Measurements from ENCODE around the gene SEMG1.

Gene SEMG1

DNA sequence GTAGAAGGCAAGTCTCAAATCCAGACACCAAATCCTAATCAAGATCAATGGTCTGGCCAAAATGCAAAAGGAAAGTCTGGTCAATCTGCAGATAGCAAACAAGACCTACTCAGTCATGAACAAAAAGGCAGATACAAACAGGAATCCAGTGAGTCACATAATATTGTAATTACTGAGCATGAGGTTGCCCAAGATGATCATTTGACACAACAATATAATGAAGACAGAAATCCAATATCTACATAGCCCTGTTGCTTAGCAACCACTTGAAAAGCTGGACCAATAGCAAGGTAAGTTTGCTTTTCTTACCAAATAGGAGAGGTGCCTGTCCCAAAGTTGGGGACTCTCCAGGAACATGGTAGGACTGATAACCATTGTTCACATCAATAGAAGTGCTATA lies 16.3 kb downstream of the SEMG1 start:
- no peak for DNase-seq

GRCh38 chr20:45226287-45226686 lies 19.5 kb downstream of the SEMG1 start:
- DNase-seq: no peak

GRCh38 chr20:45229264-45230056 lies 22.6 kb downstream of the SEMG1 start:
- DNase-seq: no peak

GRCh38 chr20:45230631-45231030 lies 23.8 kb downstream of the SEMG1 start:
- no peak for DNase-seq

GRCh38 chr20:45235995-45236394 lies 29.2 kb downstream of the SEMG1 start:
- no peak for DNase-seq

DNA sequence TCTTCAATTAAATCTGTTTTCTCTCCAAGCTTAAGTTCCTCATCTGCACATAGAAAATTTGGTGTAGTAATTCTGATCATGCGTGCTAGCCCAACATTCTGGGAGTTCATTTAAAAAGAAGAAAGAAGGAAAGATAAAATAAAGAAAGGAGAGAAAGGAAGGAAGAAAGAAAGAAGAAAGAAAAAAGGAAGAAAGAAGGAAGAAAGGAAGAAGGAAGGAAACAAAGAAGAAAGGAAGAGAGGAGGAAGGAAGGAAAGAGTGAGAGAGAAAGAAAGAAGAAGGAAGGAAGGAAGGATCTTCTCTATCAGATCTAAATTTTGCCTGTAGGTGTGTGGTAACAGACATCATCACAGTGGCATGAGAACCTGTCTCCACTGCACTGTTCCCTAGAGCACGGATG lies 31.3 kb downstream of the SEMG1 start:
- DNase-seq: no peak

DNA sequence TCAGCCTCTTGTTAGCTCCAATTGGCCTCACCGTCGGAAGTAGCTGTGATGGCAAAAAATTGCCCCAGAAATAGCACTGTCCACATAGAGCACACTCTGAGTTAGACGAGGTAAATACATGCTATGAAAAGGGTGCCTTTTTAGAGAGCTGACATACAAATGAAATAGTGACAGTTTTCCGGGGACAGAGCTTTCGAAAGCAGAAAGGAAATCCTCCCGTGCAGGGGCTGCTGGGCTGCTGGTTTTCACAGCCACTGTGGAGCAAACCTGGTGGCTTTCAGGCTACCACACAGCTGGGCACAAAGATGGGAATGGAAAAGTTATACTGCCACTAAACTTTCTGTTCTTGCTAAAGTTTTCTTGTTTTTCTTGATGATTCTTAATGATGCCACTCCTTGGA lies 39.3 kb downstream of the SEMG1 start:
- DNase-seq: no peak

DNA sequence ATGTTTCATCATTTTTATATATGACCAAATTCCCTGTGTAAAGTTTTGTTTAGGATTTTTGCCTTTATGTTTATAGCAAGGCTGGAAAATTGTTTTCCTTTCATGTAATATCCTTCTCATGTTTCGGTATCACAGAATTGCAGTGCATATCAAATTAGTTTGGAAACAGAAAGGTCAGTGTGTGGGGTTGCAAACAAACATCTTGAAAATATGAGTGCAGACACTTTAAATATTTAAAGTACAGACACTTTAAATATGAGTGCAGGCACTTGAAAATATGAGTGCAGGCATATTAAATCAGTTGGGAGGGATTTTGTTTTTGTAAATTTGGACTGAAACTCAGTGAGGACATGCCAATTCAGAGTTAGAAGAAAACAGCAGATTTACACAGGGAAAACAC lies 41.0 kb downstream of the SEMG1 start:
- DNase-seq: no peak

- no peak for DNase-seq
Observed at GRCh38 chr20:45248609-45249008, 41.8 kb downstream of the SEMG1 start.

GRCh38 chr20:45251884-45252560 lies 45.2 kb downstream of the SEMG1 start:
- no peak for DNase-seq

GRCh38 chr20:45253261-45253660 lies 46.4 kb downstream of the SEMG1 start:
- no peak for DNase-seq

GRCh38 chr20:45254383-45255262 lies 47.8 kb downstream of the SEMG1 start, which contains the start of gene SLPI:
TSS of gene SLPI (minus strand) at chr20:45254564. CDS start at chr20:45254543, 21 bp downstream.
- DNase-seq: no peak

DNA sequence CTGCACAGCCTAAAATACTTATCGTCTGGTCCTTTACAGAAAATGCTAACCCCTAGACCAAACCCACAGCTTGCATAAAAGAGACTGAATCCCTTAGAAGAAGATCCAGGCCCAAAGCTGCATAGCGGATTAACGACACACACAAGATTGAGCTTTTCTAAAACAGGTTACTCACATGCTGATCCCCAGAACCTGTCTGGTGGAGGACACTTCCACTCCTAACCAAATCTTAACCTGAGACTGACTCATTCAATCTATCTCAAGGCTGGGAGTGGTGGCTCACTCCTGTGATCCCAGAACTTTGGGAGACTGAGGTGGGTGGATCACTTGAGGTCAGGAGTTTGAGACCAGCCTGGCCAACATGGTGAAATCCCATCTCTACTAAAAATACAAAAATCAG lies 50.3 kb downstream of the SEMG1 start:
- DNase-seq: no peak

DNA sequence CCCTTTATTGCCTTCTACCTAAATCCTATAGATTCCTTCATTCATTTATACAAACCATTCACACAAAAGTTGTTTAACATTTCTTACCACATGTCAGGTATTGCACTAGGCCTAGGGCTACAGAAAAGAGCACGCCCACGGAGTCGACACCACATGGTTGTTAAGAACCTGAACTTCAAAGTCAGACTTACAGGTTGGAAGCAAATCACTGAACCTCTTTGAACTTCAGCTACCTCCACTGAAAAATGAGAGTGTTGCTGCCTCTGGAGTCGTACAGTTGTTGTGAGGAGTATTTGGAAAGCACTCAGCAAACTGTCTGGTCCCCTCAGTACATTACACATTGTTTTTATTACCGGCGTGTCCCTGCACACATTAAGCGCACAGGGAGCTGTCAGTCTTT lies 50.9 kb downstream of the SEMG1 start:
- no peak for DNase-seq

DNA sequence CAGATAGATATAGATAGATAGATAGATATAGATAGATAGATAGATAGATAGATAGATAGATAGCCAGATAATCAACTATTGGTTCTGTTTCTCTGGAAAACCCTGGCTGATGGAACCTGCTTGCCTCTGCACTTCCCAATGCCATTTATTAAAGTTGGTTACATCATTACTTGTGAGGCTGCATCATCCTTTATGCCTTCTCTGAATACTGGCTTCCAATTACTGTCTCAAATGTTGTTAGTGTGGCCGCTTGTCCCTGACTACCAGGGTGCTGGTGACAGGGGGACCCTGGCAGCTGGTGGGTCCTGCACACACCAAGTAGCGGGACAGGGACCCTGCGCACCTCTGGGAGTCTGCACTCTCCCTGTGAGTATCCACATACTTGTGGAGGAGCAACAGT lies 51.4 kb downstream of the SEMG1 start:
- DNase-seq: no peak

DNA sequence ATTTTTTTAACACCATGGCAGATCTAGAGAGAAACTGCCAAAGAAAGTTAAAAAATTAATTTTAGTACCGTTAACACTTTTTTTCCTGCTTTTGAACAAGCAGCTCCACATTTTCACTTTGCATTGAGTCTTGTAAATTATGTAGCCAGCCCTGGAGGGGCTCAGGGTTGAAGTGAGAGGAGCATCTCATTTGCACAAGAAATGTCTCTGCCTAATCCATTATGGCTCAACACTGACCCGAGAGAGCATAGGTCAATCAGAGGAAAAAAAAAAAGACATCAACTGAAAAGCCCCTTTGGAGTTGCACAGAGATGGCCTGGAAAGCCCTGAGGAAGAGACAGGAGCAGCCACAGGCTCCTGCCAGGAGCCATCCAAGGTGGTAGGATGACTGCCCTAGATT lies 51.8 kb downstream of the SEMG1 start:
- DNase-seq: no peak
